SH-SY5Y (cell line): Measurements from ENCODE around the gene COX19.

Experiments
- GATA2 ChIP-seq: IDR thresholded peaks from 2 replicates; pipeline ENCODE4 v1.6.1; 2011; ENCODE audit warnings: mild to moderate bottlenecking, low read depth, low read length
- GATA3 ChIP-seq: IDR thresholded peaks from 2 replicates; pipeline ENCODE4 v1.6.1; 2011; ENCODE audit warnings: low read depth, mild to moderate bottlenecking, low read length, moderate library complexity

DNA sequence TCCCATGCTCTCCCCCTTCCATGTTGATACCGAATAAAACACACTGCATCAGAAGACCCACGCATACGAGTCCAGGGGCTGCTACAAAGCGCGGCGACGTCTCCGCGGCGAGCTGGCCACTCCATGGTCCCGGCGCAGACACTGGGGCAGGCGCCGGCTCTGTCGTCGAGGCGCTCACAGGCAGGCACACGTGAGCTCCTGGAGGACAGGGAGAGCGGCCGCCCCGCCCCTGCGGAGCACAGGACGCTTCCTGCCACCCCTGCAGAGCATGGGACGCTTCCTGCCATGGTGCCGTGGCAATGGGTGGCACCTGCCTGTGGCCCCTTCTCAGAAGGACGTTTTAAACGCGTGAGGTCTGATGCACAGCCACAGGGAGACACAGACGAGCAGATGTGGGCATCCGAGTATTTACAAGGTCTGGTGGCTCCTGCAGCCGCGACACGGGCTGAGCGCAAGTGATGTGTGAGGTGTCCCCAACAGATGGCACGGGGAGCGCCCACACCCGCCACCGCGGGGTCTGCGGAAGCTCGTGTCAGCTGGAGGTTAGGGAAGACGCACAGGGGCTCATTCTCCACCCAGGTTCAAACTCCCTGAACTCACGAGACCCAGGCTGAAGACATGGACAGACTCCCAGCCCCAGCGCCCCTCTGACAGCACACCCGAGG lies 47.6 kb upstream of the COX19 start:
- TF ChIP-seq GATA2 (no peak), GATA3 (no peak)
